G401 (cell line): ENCODE measurements around the gene PRSS56. TPM values are rescaled to one million over a fixed set of nuclear protein-coding genes. Genes with fewer than 3 reads are reported as not detected.

Source experiments
- DNase-seq: peaks from one replicate; pipeline ENCODE4 v3.0.0-alpha.2; 2015; ENCODE audit warnings: low spot score
- in situ Hi-C: cut with HindIII; loops from 2 replicates; pipeline ENCODE4 v1.10.0; 2016; ENCODE audit warnings: low sequenced_read_pairs, mixed read lengths
- total RNA-seq: library from RNA; depleted of rRNA; stranded (reverse); fragments of >200 nt; shearing (Covaris generic); gene quantifications from 2 replicates; pipeline ENCODE4 v1.2.3, GENCODE V29; 2014

The PRSS56 gene
- total RNA-seq, 1 experiment from 2014 or later: not detected

DNA sequence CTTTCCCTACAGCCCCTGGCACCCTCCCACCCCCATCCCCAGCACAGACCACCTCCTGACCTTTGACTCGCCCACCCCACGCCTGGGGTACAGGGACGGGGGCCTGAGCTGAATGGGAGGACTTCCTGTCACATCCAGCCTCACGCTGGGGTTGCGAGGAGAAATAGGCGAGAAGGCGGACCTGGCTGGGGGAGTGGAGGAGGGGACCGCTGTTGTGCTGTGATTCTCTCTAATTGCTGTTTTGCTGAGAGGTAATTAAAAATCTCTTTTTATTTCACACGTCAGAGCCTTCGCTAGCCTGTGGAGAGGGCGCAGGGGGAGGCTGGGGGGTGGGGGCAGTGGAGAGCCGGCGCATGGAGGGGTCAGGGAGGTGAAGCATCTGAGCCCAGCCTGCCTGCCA lies 22.8 kb upstream of the PRSS56 start:
- in situ Hi-C loops: no loop called here
- no peak for DNase-seq

DNA sequence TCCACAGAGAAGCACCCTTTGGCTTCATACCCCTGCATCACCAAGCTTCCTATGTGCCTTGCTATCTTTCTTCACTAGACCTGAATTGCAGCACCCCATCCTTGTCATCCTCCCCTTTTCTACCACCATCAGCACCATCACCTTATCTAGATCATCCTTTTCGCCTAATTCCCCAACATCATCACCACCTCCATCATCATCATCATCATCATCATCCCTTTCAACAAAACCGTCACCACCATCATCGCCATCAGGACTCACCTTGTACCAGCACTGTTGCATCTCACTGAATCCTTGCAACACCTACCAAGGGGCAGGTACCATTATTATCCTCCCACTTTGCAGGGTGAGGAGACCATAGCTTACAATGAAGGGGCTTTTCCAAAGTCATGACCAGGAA lies 21.7 kb upstream of the PRSS56 start:
- in situ Hi-C loops: no loop called here

DNA sequence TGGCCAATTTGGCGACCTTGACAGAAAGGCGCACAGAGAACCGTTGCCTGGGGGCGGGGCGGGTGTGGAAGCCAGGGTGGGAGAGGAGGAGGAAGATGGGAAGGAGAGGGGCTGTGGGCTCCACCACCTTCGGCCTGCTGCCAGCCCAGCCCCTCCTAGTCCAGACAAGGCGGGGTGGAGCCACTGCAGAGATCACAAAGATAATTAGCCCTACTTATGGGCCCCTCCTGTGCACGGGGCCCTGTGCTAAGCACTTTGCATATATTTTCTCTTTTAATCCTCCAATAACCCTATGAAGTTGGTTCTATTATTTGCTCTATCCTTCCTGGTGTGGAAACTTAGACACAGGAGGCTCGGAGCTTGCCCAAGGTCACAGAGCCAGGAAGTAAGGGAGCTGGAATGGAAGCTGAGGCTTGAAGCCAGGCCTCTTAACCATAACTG lies 18.8 kb upstream of the PRSS56 start:
- in situ Hi-C loops: no loop called here
- DNase-seq: no peak

More for the DNA sequence above, 21.7 kb upstream of the PRSS56 start:
- DNase-seq: no peak

DNA sequence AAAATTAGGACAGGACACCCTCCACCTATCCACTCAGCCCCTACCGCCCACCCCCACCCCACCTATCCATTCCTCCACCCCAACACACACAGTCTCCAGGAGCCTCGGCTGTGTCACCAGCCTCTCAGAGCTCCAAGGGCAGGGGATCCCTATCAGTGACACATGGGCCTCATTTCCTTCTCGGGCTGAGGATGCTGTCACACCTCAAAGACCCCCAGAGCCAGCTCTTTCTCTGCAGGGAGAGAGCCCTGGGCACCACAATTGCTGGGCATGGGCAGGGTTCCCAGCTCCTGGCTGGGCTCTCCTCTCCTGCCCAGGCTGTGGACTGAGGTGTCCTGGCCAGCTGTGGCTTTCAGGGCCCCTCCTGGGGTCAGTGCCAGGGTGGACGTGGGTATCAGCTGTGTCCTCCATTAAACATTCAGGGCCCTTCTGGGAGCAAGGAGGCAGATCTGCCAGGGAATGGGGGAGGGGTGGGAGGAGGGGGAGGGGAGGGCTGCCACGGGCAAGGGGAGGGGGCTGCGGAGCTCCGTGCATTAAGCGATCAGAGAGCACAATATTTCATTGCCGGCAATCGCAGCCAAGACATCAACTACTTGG lies 18.3 kb upstream of the PRSS56 start:
- in situ Hi-C loops: no loop called here
- no peak for DNase-seq

DNA sequence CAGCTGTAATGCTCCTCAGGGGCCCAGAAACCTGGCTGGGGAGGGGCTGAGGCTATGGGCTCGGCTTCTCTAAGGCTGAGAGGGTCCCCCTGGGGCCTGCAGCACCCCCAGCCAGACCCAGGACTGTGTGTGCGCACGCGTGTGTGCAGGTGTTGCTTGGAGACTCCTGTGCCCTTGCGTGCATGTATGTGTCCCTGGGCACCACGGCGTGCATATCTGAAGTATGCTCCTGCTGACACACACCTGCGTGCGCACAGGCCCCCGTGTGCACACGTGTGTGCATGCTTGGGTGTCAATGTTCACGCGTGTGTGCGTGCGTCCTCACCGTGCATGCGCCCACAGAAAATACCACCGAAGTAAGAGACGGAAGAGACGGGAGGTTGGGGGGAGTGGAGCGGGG lies 17.7 kb upstream of the PRSS56 start:
- DNase-seq: no peak
- in situ Hi-C loops: no loop called here

DNA sequence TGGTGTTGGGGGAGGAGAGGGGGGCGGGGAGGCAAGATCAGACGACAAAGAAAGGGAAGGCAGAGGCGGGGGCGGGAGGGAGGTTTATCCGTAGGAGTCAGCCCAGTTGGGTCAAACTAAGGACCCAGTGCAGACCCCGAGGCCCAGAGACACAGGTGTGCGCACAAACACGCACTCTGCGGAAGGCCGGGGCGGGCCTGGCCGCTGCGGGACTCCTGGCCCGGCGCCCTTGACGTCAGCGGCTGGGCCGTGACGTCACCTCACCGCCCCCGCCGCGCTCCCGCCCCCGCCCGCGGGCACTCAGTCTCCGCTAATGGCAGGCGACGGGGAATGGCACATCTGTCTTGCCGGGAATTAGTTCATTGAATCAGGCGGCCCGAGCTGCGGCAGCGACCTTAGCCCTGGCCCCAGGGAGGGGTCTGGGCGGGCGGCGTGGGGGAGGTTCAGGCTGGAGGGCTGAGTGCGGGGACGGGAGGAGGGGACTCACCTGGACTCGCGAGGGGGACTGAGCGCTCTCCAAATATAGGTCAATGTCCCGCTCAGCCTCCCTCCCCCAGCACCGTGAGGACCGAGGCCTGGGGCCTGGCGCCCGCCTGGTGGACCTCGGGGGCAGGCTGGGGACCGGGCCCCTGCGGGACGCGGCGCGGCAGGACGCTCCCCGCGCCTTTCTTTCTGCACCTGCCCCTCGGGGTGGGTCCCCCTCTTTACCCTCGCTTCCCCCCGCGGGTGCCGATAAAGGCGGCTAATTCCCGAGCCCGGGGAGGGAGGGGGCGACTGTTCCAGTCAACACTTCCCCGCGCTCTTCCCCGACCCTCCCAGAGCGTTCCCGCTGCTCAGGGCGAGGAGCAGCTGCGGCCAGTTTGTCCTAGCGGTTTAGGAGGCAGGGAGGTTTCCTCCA lies 17.0 kb upstream of the PRSS56 start:
- peak; percentile 60 for DNase-seq
- in situ Hi-C loops: no loop called here

DNA sequence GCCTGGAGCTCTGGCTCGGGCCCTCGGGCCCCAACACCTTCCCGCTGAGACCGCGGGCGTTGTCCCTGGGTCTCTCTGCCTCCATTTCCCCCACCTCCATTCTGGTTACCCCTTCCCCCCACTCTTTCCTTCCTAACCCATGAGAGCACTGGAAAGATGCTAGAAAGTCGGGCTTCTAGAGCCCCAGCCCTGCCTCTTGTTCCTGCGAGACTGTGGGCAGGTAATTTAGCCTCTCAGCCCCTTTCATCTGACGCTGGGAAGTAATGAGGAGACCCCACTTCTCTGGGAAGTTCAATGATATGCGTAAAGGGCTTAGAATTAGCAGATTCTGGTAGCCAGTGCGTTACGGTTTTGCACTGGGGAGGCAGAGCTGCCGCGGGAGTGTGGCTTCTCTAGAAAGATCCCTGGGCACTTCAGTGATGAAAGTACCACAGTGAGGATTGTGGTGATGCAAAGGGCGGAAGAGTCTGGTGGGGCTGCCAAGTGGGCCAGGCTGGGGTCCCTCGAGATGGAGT lies 16.3 kb upstream of the PRSS56 start:
- in situ Hi-C loops: no loop called here
- DNase-seq: no peak

DNA sequence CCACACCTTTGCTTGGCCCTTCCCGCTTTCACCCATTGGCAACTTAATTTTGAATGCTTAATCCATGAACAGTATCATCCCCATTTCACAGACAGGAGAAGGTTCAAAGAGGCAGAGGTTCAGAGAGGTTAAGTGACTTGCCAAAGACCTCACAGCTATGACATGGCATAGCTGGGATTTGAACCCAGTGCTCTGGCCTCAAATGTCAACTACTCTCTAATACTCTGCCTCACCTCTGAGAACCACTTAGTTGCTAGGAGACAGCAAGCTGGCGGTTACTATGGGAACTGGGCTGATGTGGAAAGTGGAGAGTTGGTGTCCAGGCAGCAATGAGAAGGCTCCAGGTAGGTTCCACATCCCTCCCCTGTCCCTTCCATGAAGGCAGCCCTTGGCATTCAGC lies 15.8 kb upstream of the PRSS56 start:
- DNase-seq: no peak
- in situ Hi-C loops: no loop called here

DNA sequence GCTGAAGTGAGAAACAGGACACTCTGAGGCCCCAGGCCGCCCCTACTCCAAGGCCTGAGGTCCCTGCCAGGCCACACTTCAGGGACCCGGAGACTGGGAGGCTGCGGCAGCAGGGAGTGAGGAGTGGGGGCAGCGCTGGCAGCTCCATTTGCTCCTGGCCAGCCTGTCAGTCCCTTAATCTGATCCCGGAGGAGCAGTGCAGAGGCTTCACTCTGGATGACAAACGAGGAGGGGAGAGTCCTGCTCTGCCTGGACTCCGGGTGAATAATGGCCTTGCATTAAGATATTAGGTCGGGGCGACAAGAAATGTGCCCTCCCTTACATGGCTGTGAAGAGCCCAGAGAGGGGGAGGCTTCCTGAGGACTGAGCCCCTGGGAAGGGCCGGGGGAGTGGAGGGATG lies 14.3 kb upstream of the PRSS56 start:
- DNase-seq: no peak
- in situ Hi-C loops: no loop called here

DNA sequence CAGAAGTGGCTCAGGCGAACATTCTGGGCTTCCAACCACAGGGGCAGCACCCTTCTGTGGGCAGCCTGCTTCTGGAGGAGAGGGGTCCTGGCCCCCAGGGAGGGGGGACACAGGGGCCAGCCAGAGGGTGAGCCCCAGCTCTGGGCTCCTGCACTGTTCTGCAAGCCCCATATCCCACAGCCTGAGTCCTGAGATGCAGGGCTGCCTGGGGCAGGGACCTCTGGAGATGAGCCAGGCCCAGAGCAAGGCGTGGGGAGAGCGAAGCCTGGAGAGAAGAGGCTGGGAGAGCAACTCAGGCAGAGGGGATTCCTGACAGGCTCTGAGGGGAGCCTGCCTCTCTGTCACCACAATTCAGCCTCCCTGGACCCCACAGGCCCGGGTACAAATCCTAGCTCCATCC lies 13.5 kb upstream of the PRSS56 start:
- no peak for DNase-seq
- in situ Hi-C loops: no loop called here

DNA sequence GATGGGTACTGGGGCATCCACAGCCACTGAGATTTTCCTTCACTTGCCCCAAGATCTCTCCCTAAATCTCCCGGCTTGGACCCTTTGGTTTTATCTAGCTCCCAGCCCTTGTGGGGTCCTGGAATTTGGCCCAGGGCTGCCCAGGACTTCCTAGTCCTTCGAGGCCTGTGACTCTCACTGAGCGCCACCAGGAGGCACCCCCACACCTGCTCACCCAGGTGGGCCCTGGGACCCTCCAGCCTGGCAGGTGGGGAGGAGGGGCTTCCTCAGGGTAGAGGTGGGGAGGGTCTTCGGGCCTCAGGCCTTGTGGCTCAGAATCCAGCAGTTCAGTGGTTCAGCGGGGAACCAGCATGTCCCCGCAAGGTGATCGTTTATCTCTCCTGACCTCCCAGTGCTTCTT lies 11.9 kb upstream of the PRSS56 start:
- in situ Hi-C loops: no loop called here
- no peak for DNase-seq

DNA sequence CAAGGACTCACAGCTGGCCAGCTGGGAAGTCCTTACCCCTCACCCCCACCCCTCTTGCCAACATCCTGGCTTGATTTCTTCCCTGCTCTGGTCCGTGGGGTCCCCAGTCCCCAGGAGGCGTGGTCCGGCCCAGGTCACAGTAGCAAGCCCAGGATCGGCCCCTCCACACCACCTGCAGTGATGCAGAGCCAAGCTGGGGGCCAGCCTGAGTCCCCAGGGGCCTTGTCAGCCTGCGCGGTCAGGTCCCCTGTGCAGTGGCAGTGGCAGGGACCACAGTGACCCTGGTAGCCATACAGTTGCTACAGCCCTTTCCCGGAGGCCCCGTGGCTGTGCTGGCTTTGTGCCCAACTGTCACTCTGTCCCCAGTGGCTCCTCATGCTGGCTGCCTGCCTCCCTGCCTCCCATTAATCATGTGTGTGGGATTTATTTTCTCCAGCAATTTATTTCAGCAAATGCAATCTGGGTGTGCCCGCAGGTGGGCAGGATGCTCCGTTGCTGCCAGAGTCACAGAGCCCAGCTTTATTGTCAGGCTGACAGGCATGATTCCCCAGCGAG lies 8.8 kb upstream of the PRSS56 start:
- DNase-seq: no peak
- in situ Hi-C loops: no loop called here

DNA sequence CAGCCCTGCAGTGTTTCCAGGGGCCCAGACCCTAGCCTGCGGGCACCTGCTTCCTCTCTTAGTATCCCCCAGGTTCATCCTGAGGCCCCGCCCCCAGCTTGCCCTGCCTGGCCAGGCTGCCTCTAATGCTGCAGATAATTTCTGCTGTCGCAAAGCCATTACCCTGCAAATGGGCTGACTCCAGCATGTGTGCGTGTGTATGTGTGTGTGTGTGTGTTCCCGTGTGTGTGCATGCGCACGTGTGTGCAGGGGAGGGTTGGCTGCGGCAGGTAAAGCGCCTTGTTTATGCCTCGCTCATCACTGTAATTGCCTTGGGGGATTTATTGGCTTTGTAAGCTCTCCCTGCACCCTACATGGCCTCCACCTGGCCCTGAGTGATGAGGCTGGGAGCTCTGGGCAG lies 7.6 kb upstream of the PRSS56 start:
- DNase-seq: no peak
- in situ Hi-C loops: no loop called here

DNA sequence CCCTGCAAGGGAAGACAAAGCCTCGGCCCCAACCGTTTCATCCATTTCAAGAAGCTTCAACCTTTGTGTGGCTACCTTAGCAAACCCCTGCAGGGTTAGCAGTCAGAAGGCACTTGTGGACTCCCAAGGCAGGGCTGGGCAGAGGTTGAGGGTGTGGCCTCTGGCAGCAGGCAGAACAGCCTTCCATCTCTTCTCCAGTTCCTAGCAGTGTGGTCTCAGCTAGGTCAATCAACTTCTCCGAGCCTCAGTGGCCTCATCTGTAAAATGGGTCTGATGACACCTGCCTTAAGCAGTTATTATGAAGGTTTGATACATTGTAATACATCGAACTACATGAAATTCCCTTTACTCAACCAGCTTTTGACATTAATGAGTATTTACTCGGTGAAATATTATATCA lies 6.8 kb upstream of the PRSS56 start:
- no peak for DNase-seq
- in situ Hi-C loops: no loop called here

DNA sequence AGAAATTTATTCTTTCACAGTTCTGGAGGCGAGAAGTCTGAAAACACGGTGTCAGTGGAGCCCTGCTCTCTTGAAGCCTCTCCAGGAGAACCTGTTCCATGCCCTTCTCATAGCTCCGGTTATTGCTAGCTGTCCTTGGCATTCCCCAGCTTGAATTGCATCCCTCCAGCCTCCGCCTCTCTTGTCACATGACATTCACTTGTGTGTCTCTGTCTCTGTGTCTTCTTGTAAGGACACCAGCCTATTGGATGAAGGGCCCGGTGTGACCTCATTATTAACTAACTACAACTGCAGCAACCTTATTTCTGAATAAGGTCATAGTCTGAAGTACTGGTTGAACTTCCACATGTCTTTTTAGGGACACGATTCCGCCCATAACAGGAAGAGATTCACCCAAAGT lies 4.5 kb upstream of the PRSS56 start:
- no peak for DNase-seq
- in situ Hi-C loops: no loop called here

DNA sequence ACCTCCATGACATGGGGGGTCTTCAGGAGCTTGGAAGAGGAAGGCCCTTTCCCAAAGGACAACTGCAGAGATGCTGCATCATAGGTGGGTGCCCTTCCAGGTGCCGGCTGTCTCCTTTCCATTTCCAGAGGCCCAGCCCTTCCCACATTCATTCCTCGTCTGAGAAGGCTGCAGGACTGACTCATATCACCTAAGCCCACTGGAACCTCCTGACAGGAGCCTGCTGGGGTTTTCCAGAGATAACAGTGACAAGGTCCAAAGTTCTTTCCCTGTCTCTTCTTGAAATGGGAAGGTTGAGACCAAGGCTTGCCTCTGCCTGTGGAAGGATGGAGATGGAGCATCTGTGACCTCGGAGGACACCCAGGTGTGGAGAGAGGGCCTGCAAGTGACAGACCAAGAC lies 3.6 kb upstream of the PRSS56 start:
- DNase-seq: no peak
- in situ Hi-C loops: no loop called here

DNA sequence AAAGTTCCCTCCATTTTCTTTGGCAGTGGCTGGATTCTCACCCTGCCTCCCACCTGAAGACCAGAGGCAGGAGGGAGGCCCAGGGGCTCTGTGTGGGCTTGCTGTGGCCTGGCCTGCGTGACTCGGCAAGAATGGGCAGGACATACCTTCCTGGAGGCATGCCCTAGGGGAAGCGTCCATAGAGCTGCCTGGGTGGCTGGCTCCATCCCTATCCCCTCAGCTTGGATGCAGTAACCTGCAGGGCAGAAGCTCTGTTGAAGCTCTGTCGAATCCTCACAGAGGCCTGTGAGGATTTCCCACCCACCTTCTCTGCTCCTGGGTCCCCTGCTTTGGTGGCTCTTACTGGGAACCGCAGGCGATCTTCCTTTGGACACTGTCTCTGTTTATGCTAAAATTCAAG lies 1.3 kb upstream of the PRSS56 start:
- in situ Hi-C loops: no loop called here
- DNase-seq: no peak

DNA sequence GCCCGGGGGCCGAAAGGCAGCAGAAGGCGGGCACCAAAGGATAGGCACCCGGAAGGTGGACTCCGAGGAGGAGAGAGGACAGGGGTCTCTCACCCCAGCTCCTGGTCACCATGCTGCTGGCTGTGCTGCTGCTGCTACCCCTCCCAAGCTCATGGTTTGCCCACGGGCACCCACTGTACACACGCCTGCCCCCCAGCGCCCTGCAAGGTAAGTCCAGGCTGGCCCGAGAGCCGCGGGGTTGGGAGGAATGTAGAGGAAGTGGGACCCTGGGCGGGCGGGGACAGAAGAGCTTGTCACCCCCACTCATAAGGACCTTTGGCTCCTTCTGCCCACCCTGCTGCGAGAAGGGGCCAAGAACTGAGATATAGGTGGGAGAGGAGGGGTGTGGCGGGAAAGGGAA lies 301 bp downstream of the PRSS56 start:
- in situ Hi-C loops: no loop called here
- DNase-seq: no peak

DNA sequence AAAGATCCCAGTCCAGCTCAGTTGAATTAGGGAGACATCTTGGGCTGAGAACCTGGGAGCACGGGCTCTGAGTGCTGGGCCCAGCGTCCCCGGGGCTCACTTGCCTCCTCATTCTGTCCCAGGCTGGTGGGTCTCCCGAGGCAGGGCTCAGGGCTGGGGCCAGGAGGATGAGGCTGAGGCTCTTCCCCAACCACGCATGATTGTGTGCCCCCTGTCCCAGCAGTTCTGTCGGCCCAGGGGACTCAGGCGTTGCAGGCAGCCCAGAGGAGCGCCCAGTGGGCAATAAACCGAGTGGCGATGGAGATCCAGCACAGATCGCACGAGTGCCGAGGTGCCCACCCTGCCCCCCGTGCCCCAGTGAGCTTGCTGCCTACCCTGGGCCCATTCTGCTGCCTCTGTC lies 910 bp downstream of the PRSS56 start:
- in situ Hi-C loops: no loop called here
- DNase-seq: no peak

DNA sequence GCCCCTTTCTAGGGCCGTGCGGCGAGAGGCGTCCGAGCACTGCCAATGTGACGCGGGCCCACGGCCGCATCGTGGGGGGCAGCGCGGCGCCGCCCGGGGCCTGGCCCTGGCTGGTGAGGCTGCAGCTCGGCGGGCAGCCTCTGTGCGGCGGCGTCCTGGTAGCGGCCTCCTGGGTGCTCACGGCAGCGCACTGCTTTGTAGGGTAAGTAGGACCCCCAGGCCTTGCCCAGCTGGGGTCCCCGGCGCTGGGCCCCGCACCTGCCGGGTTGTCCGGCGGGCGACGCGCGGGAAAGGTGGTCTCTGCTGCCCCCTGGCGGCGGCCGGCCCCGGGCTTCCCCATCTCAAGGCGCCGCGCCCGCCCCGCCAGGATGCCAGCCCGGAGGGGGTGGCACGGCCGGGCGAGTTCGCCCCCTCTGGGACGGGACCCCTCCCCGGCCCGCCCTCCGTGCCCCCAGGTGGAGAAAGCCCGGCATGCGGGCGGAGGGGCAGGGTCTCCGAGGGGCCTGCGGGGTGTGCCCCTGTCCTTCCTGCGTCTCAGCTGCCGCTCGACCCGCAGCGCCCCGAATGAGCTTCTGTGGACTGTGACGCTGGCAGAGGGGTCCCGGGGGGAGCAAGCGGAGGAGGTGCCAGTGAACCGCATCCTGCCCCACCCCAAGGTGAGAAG lies 1.9 kb downstream of the PRSS56 start:
- peak; percentile 41 for DNase-seq
- in situ Hi-C loops: no loop called here
